CD4-positive, CD25-positive, alpha-beta regulatory T cell (primary cell): Measurements from ENCODE around the gene KCNC1. TPM values are rescaled to one million over a fixed set of nuclear protein-coding genes. Genes with fewer than 3 reads are reported as not detected.

Source experiments
- ATAC-seq, 2 donors: fragments of 150-1000 bp; cut with Tn5 transposase; one replicate each; pipeline ENCODE4 v1.10.0; 2021; ENCODE audit warnings: low read depth in 2 of 2, moderate number of reproducible peaks in 2 of 2, moderate library complexity in 1 of 2
- DNase-seq, 3 donors: peaks; one replicate each; pipeline versions ENCODE4 v3.0.0 to v3.0.0-alpha.2; 2012 to 2022; ENCODE audit warnings: mixed read lengths in 1 of 3
- H3K27ac ChIP-seq: one replicate; pipeline ENCODE4 v1.7.0; 2013; ENCODE audit warnings: mild to moderate bottlenecking, low read length; ENCODE audit not compliant: insufficient read depth, poor library complexity, severe bottlenecking
- H3K27me3 ChIP-seq: one replicate; pipeline ENCODE4 v1.7.0; 2013; ENCODE audit warnings: low read length; ENCODE audit not compliant: control insufficient read depth, insufficient read depth
- H3K36me3 ChIP-seq: one replicate; pipeline ENCODE4 v1.7.0; 2013; ENCODE audit warnings: mild to moderate bottlenecking, low read length, moderate library complexity; ENCODE audit not compliant: control insufficient read depth, insufficient read depth
- H3K4me1 ChIP-seq: 2 replicates; pipeline ENCODE4 v1.7.0; 2013; ENCODE audit warnings: mild to moderate bottlenecking, low read length; ENCODE audit not compliant: insufficient read depth, control insufficient read depth, poor library complexity, severe bottlenecking
- H3K4me3 ChIP-seq: one replicate; pipeline ENCODE4 v1.7.0; 2013; ENCODE audit warnings: low read depth, mild to moderate bottlenecking, low read length, moderate library complexity
- H3K9me3 ChIP-seq, 2 experiments: 1 replicate in 1 of 2; 2 replicates in 1 of 2; pipeline ENCODE4 v1.7.0; 2013; ENCODE audit warnings: low read length in 2 of 2, mild to moderate bottlenecking in 1 of 2, moderate library complexity in 1 of 2; ENCODE audit not compliant: control insufficient read depth in 2 of 2
- H3K27ac Mint-ChIP-seq, 3 donors: one replicate each; pipeline ENCODE4 v1.8.0; 2020 to 2022; ENCODE audit warnings: mild to moderate bottlenecking in 3 of 3, mixed read lengths in 3 of 3, moderate library complexity in 2 of 3
- H3K27me3 Mint-ChIP-seq: one replicate; pipeline ENCODE4 v1.8.0; 2022; ENCODE audit warnings: mild to moderate bottlenecking, mixed read lengths
- H3K36me3 Mint-ChIP-seq: one replicate; pipeline ENCODE4 v1.8.0; 2020; ENCODE audit warnings: mixed read lengths
- H3K4me1 Mint-ChIP-seq, 4 donors: one replicate each; pipeline ENCODE4 v1.8.0; 2020 to 2022; ENCODE audit warnings: mixed read lengths in 4 of 4, mild to moderate bottlenecking in 1 of 4
- H3K4me3 Mint-ChIP-seq, 4 donors: one replicate each; pipeline ENCODE4 v1.8.0; 2020 to 2022; ENCODE audit warnings: mild to moderate bottlenecking in 4 of 4, mixed read lengths in 4 of 4, moderate library complexity in 3 of 4
- H3K9me3 Mint-ChIP-seq, 7 donors: one replicate each; pipeline ENCODE4 v1.8.0; 2020 to 2022; ENCODE audit warnings: mixed read lengths in 7 of 7, mild to moderate bottlenecking in 3 of 7, moderate library complexity in 2 of 7
- polyA plus RNA-seq, 4 donors: library from polyadenylated mRNA; unstranded; fragments of 300-500 nt; fragmentation: Illumina TruSeq; gene quantifications; one replicate each; pipeline ENCODE4 v1.2.3, GENCODE V29; 2021
- total RNA-seq: library from RNA; stranded (reverse); gene quantifications from one replicate; pipeline ENCODE4 v1.2.3, GENCODE V29; 2022

KCNC1 gene
- total and polyA plus RNA-seq, 5 donors from 2014 or later, result 0.22 to 1.2 (median 0.47) TPM; not detected in 2

DNA sequence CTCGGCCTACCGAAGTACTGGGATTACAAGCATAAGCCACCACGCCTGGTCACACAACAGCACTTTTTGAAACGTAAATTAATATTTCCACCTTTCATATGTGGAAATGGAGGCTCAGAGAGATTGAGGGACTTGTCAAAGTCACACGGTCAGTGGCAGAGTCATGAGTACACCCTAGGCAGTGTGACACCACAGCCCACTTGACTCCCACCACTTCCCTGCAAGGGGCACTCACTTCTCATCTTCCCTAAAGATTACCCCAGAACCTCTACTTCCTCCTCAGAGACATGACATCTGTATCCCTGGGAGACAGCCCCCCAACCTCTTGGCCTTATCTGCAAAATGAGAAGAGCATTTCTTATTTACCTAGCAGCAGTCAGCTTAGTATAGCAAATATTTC is 31.7 kb upstream of the KCNC1 start:
- Mint-ChIP-seq H3K4me3 (no peak overlapping the region), H3K9me3 (peaks cover 0 to 4% (median 0%) of the 10 kb centered on the region in 7 donors), H3K27ac (no peak overlapping the region), H3K36me3 (no peaks in the 10 kb centered on the region), H3K4me1 (no peaks in the 10 kb centered on the region), H3K27me3 (peaks cover 10% of the 10 kb centered on the region)
- Histone ChIP-seq H3K27me3 (no peaks in the 10 kb centered on the region), H3K4me1 (no peaks in the 10 kb centered on the region), H3K9me3 (peaks cover 0 to 3% of the 10 kb centered on the region in 2 experiments), H3K4me3 (no peak overlapping the region), H3K27ac (no peak overlapping the region), H3K36me3 (no peaks in the 10 kb centered on the region)
- DNase-seq, result no peak
- ATAC-seq, result no peak

GRCh38 chr11:17703951-17704350 is 30.6 kb upstream of the KCNC1 start:
- H3K9me3 Mint-ChIP-seq, result peaks cover 0 to 4% (median 0%) of the 10 kb centered on the region in 7 donors
- no peaks in the 10 kb centered on the region for H3K36me3 Mint-ChIP-seq
- Histone ChIP-seq H3K27me3 (no peaks in the 10 kb centered on the region), H3K9me3 (peaks cover 0 to 3% of the 10 kb centered on the region in 2 experiments), H3K36me3 (no peaks in the 10 kb centered on the region), H3K27ac (no peak overlapping the region), H3K4me1 (no peaks in the 10 kb centered on the region), H3K4me3 (no peak overlapping the region)
- ATAC-seq (no peak), DNase-seq (peak in 1 of 3 donors; percentile 22)
- no peak overlapping the region for H3K4me3 Mint-ChIP-seq
- H3K4me1 Mint-ChIP-seq, result no peaks in the 10 kb centered on the region
- H3K27me3 Mint-ChIP-seq, result peaks cover 10% of the 10 kb centered on the region
- no peak overlapping the region for H3K27ac Mint-ChIP-seq

DNA sequence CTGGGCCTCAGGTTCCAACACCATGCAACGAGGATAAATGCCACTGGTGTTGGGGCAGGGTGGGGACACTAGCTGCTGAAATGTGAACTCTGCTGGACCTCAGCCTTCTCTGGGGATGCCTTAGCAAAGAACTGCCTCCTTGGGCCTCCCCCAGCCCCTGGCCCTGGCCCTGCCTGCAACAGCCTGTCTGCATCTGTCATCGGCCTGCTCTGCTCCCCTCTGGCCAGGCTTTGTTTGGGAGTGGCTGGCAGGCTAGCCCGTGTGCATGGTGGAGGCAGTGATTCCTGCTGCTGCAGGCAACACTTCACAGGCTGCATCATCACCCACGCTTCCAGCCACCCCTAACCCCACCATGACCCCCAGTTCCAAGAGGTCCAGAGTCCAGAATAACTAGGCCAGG is 26.8 kb upstream of the KCNC1 start:
- no peak overlapping the region for H3K4me3 Mint-ChIP-seq

GRCh38 chr11:17711836-17712235 is 22.7 kb upstream of the KCNC1 start:
- no peaks in the 10 kb centered on the region for H3K4me1 Mint-ChIP-seq
- Histone ChIP-seq H3K27me3 (no peaks in the 10 kb centered on the region), H3K4me1 (no peaks in the 10 kb centered on the region), H3K27ac (no peak overlapping the region), H3K9me3 (no peaks in the 10 kb centered on the region), H3K4me3 (no peak overlapping the region), H3K36me3 (no peaks in the 10 kb centered on the region)
- ATAC-seq (no peak), DNase-seq (no peak)
- no peak overlapping the region for H3K27ac Mint-ChIP-seq
- H3K27me3 Mint-ChIP-seq, result peaks cover 11% of the 10 kb centered on the region
- H3K4me3 Mint-ChIP-seq, result no peak overlapping the region
- H3K9me3 Mint-ChIP-seq, result no peaks in the 10 kb centered on the region
- H3K36me3 Mint-ChIP-seq, result no peaks in the 10 kb centered on the region

More for the DNA sequence above, 26.8 kb upstream of the KCNC1 start:
- H3K27me3 Mint-ChIP-seq, result peaks cover 11% of the 10 kb centered on the region
- DNase-seq, result no peak
- no peaks in the 10 kb centered on the region for H3K36me3 Mint-ChIP-seq
- no peaks in the 10 kb centered on the region for H3K4me1 Mint-ChIP-seq
- H3K27me3 ChIP-seq, result no peaks in the 10 kb centered on the region
- no peak overlapping the region for H3K4me3 ChIP-seq
- peaks cover 0 to 4% (median 0%) of the 10 kb centered on the region in 7 donors for H3K9me3 Mint-ChIP-seq
- H3K27ac Mint-ChIP-seq, result no peak overlapping the region
- H3K36me3 ChIP-seq, result no peaks in the 10 kb centered on the region
- H3K27ac ChIP-seq, result no peak overlapping the region
- peaks cover 0 to 3% of the 10 kb centered on the region in 2 experiments for H3K9me3 ChIP-seq
- no peak for ATAC-seq
- no peaks in the 10 kb centered on the region for H3K4me1 ChIP-seq

- H3K27me3 Mint-ChIP-seq, result peaks cover 4% of the 10 kb centered on the region
- no peaks in the 10 kb centered on the region for H3K9me3 Mint-ChIP-seq
- H3K36me3 Mint-ChIP-seq, result no peaks in the 10 kb centered on the region
- Histone ChIP-seq H3K27me3 (no peaks in the 10 kb centered on the region), H3K9me3 (no peaks in the 10 kb centered on the region), H3K27ac (no peak overlapping the region), H3K36me3 (no peaks in the 10 kb centered on the region), H3K4me1 (no peaks in the 10 kb centered on the region), H3K4me3 (no peak overlapping the region)
- H3K27ac Mint-ChIP-seq, result no peak overlapping the region
- no peaks in the 10 kb centered on the region for H3K4me1 Mint-ChIP-seq
- ATAC-seq (no peak), DNase-seq (no peak)
- H3K4me3 Mint-ChIP-seq, result no peak overlapping the region
These were observed 20.7 kb upstream of the KCNC1 start for GRCh38 chr11:17713851-17714250.

GRCh38 chr11:17714356-17714854 is 20.2 kb upstream of the KCNC1 start:
- Mint-ChIP-seq H3K4me3 (no peak overlapping the region), H3K4me1 (no peaks in the 10 kb centered on the region), H3K9me3 (peaks cover 0 to 1% (median 0%) of the 10 kb centered on the region in 7 donors), H3K27me3 (peaks cover 4% of the 10 kb centered on the region), H3K36me3 (no peaks in the 10 kb centered on the region), H3K27ac (no peak overlapping the region)
- ATAC-seq, result no peak
- DNase-seq, result no peak
- H3K9me3 ChIP-seq, result no peaks in the 10 kb centered on the region
- no peak overlapping the region for H3K27ac ChIP-seq
- H3K36me3 ChIP-seq, result no peaks in the 10 kb centered on the region
- no peaks in the 10 kb centered on the region for H3K4me1 ChIP-seq
- H3K4me3 ChIP-seq, result no peak overlapping the region
- no peaks in the 10 kb centered on the region for H3K27me3 ChIP-seq

- DNase-seq, result no peak
- peaks cover 0 to 1% (median 0%) of the 10 kb centered on the region in 7 donors for H3K9me3 Mint-ChIP-seq
- Histone ChIP-seq H3K4me1 (no peaks in the 10 kb centered on the region), H3K36me3 (no peaks in the 10 kb centered on the region), H3K9me3 (no peaks in the 10 kb centered on the region), H3K4me3 (no peak overlapping the region), H3K27me3 (no peaks in the 10 kb centered on the region), H3K27ac (no peak overlapping the region)
- peaks cover 4% of the 10 kb centered on the region for H3K27me3 Mint-ChIP-seq
- H3K4me3 Mint-ChIP-seq, result no peak overlapping the region
- ATAC-seq, result no peak
- no peak overlapping the region for H3K27ac Mint-ChIP-seq
- H3K4me1 Mint-ChIP-seq, result no peaks in the 10 kb centered on the region
- H3K36me3 Mint-ChIP-seq, result no peaks in the 10 kb centered on the region
These were observed 19.7 kb upstream of the KCNC1 start for GRCh38 chr11:17714870-17715269.

- Mint-ChIP-seq H3K4me3 (no peak overlapping the region), H3K27ac (no peak overlapping the region), H3K9me3 (peaks cover 0 to 1% (median 0%) of the 10 kb centered on the region in 7 donors), H3K27me3 (peaks cover 12% of the 10 kb centered on the region), H3K36me3 (no peaks in the 10 kb centered on the region), H3K4me1 (no peaks in the 10 kb centered on the region)
- H3K27ac ChIP-seq, result no peak overlapping the region
- ATAC-seq (no peak), DNase-seq (no peak)
- H3K4me3 ChIP-seq, result no peak overlapping the region
- H3K36me3 ChIP-seq, result no peaks in the 10 kb centered on the region
- no peaks in the 10 kb centered on the region for H3K27me3 ChIP-seq
- H3K9me3 ChIP-seq, result no peaks in the 10 kb centered on the region
- H3K4me1 ChIP-seq, result no peaks in the 10 kb centered on the region
These were observed 17.8 kb upstream of the KCNC1 start for GRCh38 chr11:17716807-17717206.
